HUES6 (cell line): Measurements from ENCODE around the gene HK1.

Source experiments
- H3K27ac ChIP-seq: 2 replicates; pipeline ENCODE4 v1.7.0; 2013; ENCODE audit warnings: low read depth, mild to moderate bottlenecking, low read length, inconsistent platforms
- H3K27me3 ChIP-seq: 2 replicates; pipeline ENCODE4 v1.6.1; 2013; ENCODE audit warnings: low read length; ENCODE audit not compliant: control insufficient read depth, insufficient read depth
- H3K36me3 ChIP-seq: 2 replicates; pipeline ENCODE4 v1.6.1; 2013; ENCODE audit warnings: low read length; ENCODE audit not compliant: control insufficient read depth, insufficient read depth
- H3K4me1 ChIP-seq: 2 replicates; pipeline ENCODE4 v1.6.1; 2013; ENCODE audit warnings: low read length; ENCODE audit not compliant: control insufficient read depth, insufficient read depth
- H3K4me3 ChIP-seq: 2 replicates; pipeline ENCODE4 v1.5.1; 2013; ENCODE audit warnings: low read depth, low read length
- H3K9ac ChIP-seq: one replicate; pipeline ENCODE4 v1.6.1; 2013; ENCODE audit warnings: mild to moderate bottlenecking, low read length
- H3K9me3 ChIP-seq: 2 replicates; pipeline ENCODE4 v1.6.1; 2013; ENCODE audit warnings: low read depth, low read length; ENCODE audit not compliant: control insufficient read depth, insufficient read depth

Gene HK1

GRCh38 chr10:69414036-69415018 is 136.0 kb downstream of the HK1 start:
- no peak overlapping the region for H3K9ac ChIP-seq
- no peak overlapping the region for H3K27ac ChIP-seq
- H3K36me3 ChIP-seq = no peaks in the 10 kb centered on the region
- H3K27me3 ChIP-seq = no peaks in the 10 kb centered on the region
- H3K4me1 ChIP-seq = 0 out of 2 replicates have a peak, but pooled peaks cover 3% of the 10 kb centered on the region
- no peak overlapping the region for H3K4me3 ChIP-seq
- H3K9me3 ChIP-seq = no peaks in the 10 kb centered on the region

GRCh38 chr10:69415049-69415448 is 136.8 kb downstream of the HK1 start:
- Histone ChIP-seq H3K27ac (no peak overlapping the region), H3K27me3 (no peaks in the 10 kb centered on the region), H3K4me1 (0 out of 2 replicates have a peak, but pooled peaks cover 3% of the 10 kb centered on the region), H3K9me3 (no peaks in the 10 kb centered on the region), H3K4me3 (no peak overlapping the region), H3K36me3 (no peaks in the 10 kb centered on the region), H3K9ac (no peak overlapping the region)

GRCh38 chr10:69415951-69416350 is 137.7 kb downstream of the HK1 start:
- Histone ChIP-seq H3K27me3 (no peaks in the 10 kb centered on the region), H3K9ac (no peak overlapping the region)

GRCh38 chr10:69416695-69417094 is 138.4 kb downstream of the HK1 start, which contains the start of gene TACR2:
TSS of gene TACR2 (minus strand) at chr10:69416918. CDS start at chr10:69416323, 595 bp downstream.
- Histone ChIP-seq H3K27ac (no peak within 1 kb of the TSS), H3K4me3 (no peak within 1 kb of the TSS), H3K4me1 (0 out of 2 replicates have a peak, but pooled peaks cover 3% of the 10 kb centered on the region), H3K27me3 (no peaks in the 10 kb centered on the region), H3K9me3 (no peaks in the 10 kb centered on the region), H3K9ac (no peak within 1 kb of the TSS), H3K36me3 (no peaks in the 10 kb centered on the region)

More at GRCh38 chr10:69415951-69416350, 137.7 kb downstream of the HK1 start:
- Histone ChIP-seq H3K36me3 (no peaks in the 10 kb centered on the region), H3K4me1 (0 out of 2 replicates have a peak, but pooled peaks cover 3% of the 10 kb centered on the region), H3K4me3 (no peak overlapping the region), H3K9me3 (no peaks in the 10 kb centered on the region), H3K27ac (no peak overlapping the region)

GRCh38 chr10:69417542-69417941 is 139.2 kb downstream of the HK1 start:
- Histone ChIP-seq H3K4me1 (0 out of 2 replicates have a peak, but pooled peaks cover 3% of the 10 kb centered on the region), H3K9ac (no peak overlapping the region), H3K36me3 (no peaks in the 10 kb centered on the region), H3K9me3 (no peaks in the 10 kb centered on the region), H3K27ac (no peak overlapping the region), H3K4me3 (no peak overlapping the region), H3K27me3 (no peaks in the 10 kb centered on the region)

- Histone ChIP-seq H3K27me3 (no peaks in the 10 kb centered on the region), H3K4me1 (no peaks in the 10 kb centered on the region), H3K9ac (no peak overlapping the region), H3K27ac (no peak overlapping the region), H3K9me3 (no peaks in the 10 kb centered on the region), H3K36me3 (no peaks in the 10 kb centered on the region), H3K4me3 (no peak overlapping the region)
Measured at GRCh38 chr10:69418052-69418752, 139.9 kb downstream of the HK1 start.

GRCh38 chr10:69419096-69419743 is 140.9 kb downstream of the HK1 start:
- H3K9ac ChIP-seq = no peak overlapping the region
- H3K36me3 ChIP-seq = no peaks in the 10 kb centered on the region
- H3K27me3 ChIP-seq = no peaks in the 10 kb centered on the region
- H3K4me1 ChIP-seq = peaks cover 4% of the 10 kb centered on the region; the same call in 1 of the 2 replicates
- no peak overlapping the region for H3K27ac ChIP-seq
- no peaks in the 10 kb centered on the region for H3K9me3 ChIP-seq
- H3K4me3 ChIP-seq = no peak overlapping the region

- H3K27me3 ChIP-seq = no peaks in the 10 kb centered on the region
Measured at GRCh38 chr10:69419744-69420126, 141.4 kb downstream of the HK1 start.

GRCh38 chr10:69421611-69422308 is 143.5 kb downstream of the HK1 start:
- no peak overlapping the region for H3K4me3 ChIP-seq
- no peak overlapping the region for H3K9ac ChIP-seq
- H3K27me3 ChIP-seq = no peaks in the 10 kb centered on the region
- no peaks in the 10 kb centered on the region for H3K9me3 ChIP-seq
- H3K36me3 ChIP-seq = no peaks in the 10 kb centered on the region
- H3K4me1 ChIP-seq = peaks cover 4% of the 10 kb centered on the region; the same call in 1 of the 2 replicates
- no peak overlapping the region for H3K27ac ChIP-seq

More at GRCh38 chr10:69419744-69420126, 141.4 kb downstream of the HK1 start:
- peaks cover 4% of the 10 kb centered on the region; the same call in 1 of the 2 replicates for H3K4me1 ChIP-seq
- no peak overlapping the region for H3K27ac ChIP-seq
- no peaks in the 10 kb centered on the region for H3K36me3 ChIP-seq
- H3K9me3 ChIP-seq = no peaks in the 10 kb centered on the region
- H3K4me3 ChIP-seq = no peak overlapping the region
- H3K9ac ChIP-seq = no peak overlapping the region

GRCh38 chr10:69422676-69423075 is 144.4 kb downstream of the HK1 start:
- Histone ChIP-seq H3K9me3 (no peaks in the 10 kb centered on the region), H3K27me3 (no peaks in the 10 kb centered on the region), H3K4me3 (no peak overlapping the region), H3K27ac (no peak overlapping the region), H3K9ac (no peak overlapping the region), H3K4me1 (peaks cover 4% of the 10 kb centered on the region; the same call in 1 of the 2 replicates), H3K36me3 (no peaks in the 10 kb centered on the region)
